ENCODE measurements around the gene RNFT2.
"Not testable (repeated sequence)": the region's sequence is repeated elsewhere in the genome, so short reads cannot be mapped to it uniquely, and the experiment has no call there.

RNFT2 gene

GRCh38 chr12:116783525-116784237 is 45.6 kb downstream of the RNFT2 start:
- in situ Hi-C loops (cut with MboI; ENCODE audit: low sequenced_read_pairs): no loop called here

DNA sequence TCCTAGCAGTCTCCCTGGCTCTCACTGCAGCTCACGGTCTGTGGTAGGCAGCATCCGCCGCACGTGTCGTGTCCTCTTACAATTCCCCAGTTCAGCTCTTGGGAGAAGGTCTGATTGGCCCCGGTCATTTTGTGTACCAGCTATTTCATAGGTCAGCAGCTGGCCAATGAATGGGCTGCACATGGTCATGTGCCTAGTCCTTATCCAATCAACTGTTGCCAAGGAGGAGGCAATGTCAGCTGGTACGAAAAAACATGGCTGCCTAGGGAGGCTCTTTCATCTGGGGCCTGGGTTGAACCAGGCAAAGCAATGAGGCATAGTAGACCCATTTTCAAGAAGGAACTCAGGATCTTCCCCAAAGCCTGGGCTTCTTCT is 46.1 kb downstream of the RNFT2 start:
- in situ Hi-C loops (cut with MboI; ENCODE audit: low sequenced_read_pairs): no loop called here

DNA sequence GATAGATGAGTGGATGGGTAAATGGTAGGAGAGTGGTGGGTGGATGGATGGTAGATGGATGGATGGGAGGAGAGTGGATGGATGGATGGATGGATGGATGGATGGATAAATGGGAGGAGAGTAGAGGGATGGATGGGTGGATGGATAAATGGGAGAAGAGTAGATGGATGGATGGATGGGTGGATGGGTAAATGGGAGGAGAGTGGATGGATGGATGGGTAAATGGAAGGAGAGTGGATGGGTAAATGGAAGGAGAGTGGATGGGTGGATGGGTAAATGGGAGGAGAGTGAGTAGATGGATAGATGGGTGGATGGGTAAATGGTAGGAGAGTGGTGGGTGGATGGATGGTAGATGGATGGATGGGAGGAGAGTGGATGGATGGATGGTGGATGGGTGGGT is 51.4 kb downstream of the RNFT2 start:
- in situ Hi-C loops (cut with MboI; ENCODE audit: low sequenced_read_pairs): not testable (repeated sequence)

DNA sequence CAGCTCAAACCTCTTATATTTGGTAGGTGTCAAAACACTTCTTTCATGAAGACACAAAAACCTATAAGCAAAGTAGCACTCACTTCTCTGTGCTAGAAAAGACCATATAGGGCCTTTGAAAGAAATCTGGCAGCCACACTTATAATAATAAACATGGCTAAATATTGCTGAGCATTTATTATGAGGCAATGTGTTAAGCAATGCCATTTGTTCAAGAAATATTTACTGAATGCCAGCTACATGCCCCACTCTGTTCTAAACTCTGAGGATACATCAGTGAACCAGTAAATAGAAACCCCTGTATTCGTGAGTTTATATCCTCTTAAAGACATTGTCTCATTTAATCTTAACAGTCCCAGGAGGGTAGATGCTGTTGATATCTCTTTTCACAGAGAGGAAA is 52.0 kb downstream of the RNFT2 start:
- in situ Hi-C loops (cut with MboI; ENCODE audit: low sequenced_read_pairs): no loop called here

- in situ Hi-C loops (cut with MboI; ENCODE audit: low sequenced_read_pairs): no loop called here
Observed at GRCh38 chr12:116792403-116792802, 54.3 kb downstream of the RNFT2 start.

DNA sequence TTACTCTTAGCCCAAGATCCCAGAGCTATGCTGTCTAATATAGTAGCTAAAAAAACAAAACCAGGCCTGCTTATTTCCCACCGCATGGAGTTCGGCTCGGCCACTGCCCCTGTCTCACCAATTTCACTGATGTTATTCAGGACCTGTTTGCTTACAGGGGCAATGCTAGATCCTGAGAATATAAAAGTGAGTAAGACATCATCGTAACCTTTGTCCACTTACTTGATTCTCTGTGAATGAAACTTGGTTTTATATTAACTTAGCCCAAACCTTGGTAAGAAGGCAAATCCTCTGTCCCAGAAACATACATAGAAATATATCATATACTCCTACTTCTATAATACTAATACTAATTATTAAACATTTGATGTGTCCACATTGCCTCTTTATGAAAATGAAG is 56.6 kb downstream of the RNFT2 start:
- in situ Hi-C loops (cut with MboI; ENCODE audit: low sequenced_read_pairs): no loop called here

DNA sequence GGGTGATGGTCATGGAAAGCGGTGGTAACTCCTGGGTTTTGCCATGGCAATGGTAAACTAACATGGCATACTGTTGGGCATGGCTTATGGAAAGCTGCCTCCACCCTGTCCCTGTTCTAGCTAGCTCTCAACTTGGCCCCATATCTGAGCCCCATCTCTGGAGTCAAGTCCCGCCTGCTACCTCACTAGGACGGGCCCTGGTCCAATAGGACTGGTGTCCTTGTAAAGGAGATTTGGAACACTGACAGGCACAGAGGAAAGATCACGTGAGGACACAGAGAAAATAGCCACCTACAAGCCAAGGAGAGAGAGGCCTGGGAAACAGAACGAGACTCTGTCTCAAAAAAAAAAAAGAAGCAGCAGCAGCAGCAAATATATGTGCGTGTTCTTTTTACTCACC is 59.8 kb downstream of the RNFT2 start:
- in situ Hi-C loops (cut with MboI; ENCODE audit: low sequenced_read_pairs): no loop called here

GRCh38 chr12:116798719-116799118 is 60.6 kb downstream of the RNFT2 start:
- in situ Hi-C loops (cut with MboI; ENCODE audit: low sequenced_read_pairs): no loop called here

- in situ Hi-C loops (cut with MboI; ENCODE audit: low sequenced_read_pairs): no loop called here
Observed at GRCh38 chr12:116799955-116800354, 61.8 kb downstream of the RNFT2 start.

DNA sequence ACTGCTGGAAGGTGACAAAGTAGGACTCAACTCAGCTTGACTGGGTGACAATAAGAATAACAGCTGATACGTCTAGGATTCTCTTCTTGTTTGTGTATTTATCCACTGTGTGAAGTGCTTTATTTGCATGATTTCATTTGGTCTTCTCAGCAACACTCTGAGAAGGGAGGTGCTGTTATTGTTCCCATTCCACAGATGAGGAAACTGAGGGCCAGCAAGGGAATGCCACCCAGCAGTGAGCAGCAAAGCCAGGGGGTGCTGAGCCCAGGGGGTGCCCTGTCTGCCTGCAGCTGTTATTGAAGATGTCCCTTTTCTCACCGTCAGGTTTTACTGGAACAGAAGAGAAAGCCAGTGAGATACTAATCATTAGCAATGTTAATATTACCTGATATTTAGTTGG is 62.8 kb downstream of the RNFT2 start:
- in situ Hi-C loops (cut with MboI; ENCODE audit: low sequenced_read_pairs): no loop called here

DNA sequence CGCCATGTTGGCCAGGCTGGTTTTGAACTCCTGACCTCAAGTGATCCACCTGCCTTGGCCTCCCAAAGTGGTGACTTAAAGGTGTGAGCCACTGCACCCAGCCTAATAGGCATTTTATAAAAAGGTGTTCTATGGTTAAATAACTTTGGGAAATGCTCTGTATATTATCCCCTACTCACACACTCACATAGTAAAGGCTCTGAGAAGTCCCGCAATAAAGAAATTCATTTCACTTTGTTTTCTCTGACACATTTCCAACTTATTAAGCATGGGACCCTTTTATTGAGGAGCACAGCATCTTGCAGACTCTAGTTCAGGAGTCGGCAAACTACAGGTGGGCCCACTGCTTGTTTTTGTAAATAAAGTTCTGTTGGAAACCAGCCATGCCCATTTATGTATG is 63.9 kb downstream of the RNFT2 start:
- in situ Hi-C loops (cut with MboI; ENCODE audit: low sequenced_read_pairs): no loop called here

GRCh38 chr12:116803013-116803736 is 65.1 kb downstream of the RNFT2 start:
- in situ Hi-C loops (cut with MboI; ENCODE audit: low sequenced_read_pairs): no loop called here

GRCh38 chr12:116804051-116804450 is 65.9 kb downstream of the RNFT2 start:
- in situ Hi-C loops (cut with MboI; ENCODE audit: low sequenced_read_pairs): no loop called here

DNA sequence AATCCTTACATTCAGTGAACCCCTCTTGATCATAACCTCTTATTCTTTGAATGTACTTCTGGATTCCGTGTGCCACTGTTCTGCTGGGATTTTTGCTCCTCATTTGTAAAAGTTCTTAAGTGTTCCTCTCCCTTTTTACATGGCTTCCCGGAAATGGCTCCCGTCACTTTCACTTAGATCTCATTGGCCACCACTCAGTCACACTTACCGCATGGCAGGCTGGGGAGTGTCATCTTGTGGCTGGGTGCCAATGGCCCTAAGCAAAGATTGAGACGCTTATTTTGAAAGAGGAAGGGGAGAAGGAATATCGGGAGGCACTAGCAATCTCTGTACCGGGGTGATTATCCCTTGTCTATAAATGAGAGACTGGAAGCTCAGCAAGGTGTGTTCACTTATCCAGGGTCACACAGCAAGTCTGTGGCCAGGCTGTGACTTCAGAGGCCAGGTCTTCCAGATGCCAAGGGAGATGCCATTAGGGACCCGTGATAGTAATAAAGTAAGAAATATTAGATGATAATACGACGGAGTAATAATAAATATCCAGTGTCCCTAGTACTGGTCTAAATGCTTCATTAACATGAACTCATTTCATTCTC is 68.8 kb downstream of the RNFT2 start:
- in situ Hi-C loops (cut with MboI; ENCODE audit: low sequenced_read_pairs): no loop called here

GRCh38 chr12:116807546-116807945 is 69.4 kb downstream of the RNFT2 start:
- in situ Hi-C loops (cut with MboI; ENCODE audit: low sequenced_read_pairs): no loop called here

DNA sequence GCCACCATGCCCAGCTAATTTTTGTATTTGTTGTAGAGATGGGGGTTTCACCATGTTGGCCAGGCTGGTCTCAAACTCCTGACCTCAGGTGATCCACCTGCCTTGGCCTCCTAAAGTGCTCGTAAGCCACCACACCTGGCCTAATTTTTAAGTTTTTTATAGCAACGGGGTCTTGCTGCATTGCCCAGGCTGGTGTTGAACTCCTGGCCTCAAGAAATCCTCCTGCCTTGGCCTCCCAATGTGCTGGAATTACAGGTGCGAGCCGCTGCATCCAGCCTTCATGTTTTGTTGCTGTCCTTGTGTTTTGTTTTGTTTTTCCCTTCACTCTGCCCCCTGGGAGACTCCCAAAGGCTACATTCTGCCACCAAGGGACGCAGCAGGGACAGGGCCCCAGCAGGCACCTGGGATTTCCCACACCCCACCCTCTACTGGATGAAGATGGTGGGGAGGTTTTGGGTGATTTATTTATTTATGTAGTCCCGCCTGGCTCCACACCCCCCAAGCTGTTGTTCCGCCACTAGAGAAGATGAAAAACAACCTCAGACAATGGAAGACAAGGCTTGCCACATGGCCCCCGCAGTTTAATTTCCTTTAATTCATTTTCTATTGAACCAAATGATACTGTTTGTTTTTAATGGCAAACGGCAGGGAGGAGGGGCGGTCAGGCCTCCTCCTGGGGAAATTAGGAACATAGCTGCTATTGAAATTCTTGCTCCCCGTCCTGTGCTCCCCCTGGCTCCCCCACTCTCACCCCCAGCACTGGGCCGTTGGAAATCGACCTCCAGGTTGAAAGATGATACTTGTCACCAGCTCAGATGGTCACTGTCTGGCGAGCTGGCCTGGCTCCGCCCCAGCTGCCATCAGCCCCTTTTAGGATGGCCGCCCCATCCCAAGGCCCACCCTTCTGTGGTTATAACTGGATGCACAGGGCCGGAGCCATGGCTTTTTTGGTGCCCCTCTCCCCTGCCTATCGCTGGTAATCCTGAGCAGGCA is 70.3 kb downstream of the RNFT2 start:
- in situ Hi-C loops (cut with MboI; ENCODE audit: low sequenced_read_pairs): no loop called here

DNA sequence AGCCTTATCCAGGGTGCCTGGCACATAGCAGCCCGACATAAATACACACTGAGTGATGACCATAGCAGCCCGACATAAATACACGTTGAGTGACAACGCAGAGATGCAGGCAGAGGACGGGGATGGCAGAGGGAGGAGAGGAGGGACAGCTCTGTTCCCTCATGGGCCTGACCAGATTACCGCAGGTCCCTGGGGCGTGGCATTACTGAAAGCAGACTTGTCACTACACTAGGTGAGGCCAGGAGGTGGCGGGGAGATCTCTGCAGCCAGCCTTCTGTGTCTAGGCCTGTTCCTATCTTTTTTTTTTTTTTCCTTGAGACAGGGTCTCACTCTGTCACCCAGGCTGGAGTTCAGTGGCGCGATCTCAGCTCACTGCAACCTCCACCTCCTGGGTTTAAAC is 74.1 kb downstream of the RNFT2 start:
- in situ Hi-C loops (cut with MboI; ENCODE audit: low sequenced_read_pairs): no loop called here

DNA sequence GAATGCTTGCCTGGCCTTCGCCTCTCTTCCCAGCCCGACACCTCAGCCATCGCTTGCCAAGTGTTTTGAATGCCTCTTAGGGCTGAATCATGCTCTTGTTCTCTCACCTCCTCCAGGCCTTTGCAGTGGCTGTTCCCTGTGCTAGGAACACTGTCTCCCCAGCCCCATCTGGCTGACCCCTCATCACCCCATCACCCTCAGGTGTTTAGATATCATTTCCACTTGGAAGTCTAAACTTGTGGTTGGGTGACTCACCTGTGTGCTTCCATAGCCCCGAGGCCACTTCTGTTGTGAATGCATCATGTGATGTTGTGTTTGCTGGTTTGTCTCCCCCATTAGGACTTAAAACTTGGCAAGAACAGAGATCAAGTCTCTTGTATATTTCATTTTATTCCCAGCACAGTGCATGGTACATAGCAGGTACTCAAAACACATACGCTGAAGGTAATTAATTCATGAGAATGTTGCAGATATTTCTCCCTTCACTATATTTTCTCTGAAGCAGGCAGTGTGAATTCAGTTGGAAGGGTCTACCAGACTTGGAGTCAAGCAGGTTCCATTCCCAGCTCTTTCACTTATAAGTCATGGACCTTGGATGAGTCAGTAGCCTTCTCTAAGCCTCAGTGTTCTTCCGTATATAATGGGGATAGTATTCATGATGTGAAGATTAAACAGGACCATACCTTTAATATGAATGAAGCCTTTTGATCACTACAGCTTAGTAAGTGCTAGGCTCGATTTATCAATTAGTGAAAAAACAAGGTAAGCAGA is 75.3 kb downstream of the RNFT2 start:
- in situ Hi-C loops (cut with MboI; ENCODE audit: low sequenced_read_pairs): no loop called here

GRCh38 chr12:116814766-116815165 is 76.7 kb downstream of the RNFT2 start:
- in situ Hi-C loops (cut with MboI; ENCODE audit: low sequenced_read_pairs): not testable (repeated sequence)

DNA sequence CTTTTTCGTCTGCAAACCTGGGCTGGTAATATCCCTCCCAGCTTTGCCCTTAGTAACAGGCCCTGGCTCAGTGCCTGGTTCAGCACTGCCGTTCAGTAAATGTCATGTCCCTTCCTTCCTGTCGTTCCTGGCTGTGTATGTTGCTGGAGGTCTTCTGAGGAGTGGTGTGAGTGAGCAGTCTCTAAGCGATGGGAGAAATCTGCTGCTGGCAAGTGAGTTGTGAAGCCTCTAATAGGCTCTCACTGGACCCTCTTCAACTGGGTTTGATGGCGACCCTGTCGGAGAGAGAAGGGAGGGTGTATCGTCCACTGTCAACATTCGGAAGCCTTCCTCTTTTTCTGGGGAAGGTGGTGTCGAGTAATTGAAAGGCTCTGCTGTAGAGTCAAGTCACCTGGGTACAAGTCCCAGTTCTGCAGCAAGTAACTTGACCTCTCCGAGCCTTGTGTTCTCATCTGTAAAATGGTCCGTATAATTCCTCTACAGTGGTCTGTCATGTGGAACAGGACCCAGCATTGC is 80.3 kb downstream of the RNFT2 start:
- in situ Hi-C loops (cut with MboI; ENCODE audit: low sequenced_read_pairs): no loop called here
